Measurements from ENCODE around the gene S1PR1. TPM values are rescaled to one million over a fixed set of nuclear protein-coding genes. Genes with fewer than 3 reads are reported as not detected.
"Not testable (repeated sequence)": the region's sequence is repeated elsewhere in the genome, so short reads cannot be mapped to it uniquely, and the experiment has no call there.

Gene S1PR1
- total RNA-seq, 1 donor from 2014 or later: 23.5 TPM

- Mint-ChIP-seq H3K36me3 (no peaks in the 10 kb centered on the region), H3K27ac (peak overlapping the region; percentile 41), H3K4me1 (peaks cover 18% of the 10 kb centered on the region), H3K4me3 (no peak overlapping the region), H3K27me3 (ENCODE audit: low read depth) (no peaks in the 10 kb centered on the region), H3K9me3 (peaks cover 3% of the 10 kb centered on the region)
- no peak for DNase-seq (ENCODE audit: low spot score in 2 of 2, unreplicated experiment in 2 of 2)
- TF ChIP-seq CTCF (IDR thresholded peaks at IDR 0.05; ENCODE audit: unreplicated experiment): no peak
Observed at GRCh38 chr1:101215363-101216011, 21.3 kb upstream of the S1PR1 start.

- DNase-seq (ENCODE audit: low spot score in 2 of 2, unreplicated experiment in 2 of 2): no peak
- no peak overlapping the region for H3K4me3 Mint-ChIP-seq
- peak overlapping the region; percentile 70 for H3K27ac Mint-ChIP-seq
- H3K9me3 Mint-ChIP-seq: peaks cover 3% of the 10 kb centered on the region
- H3K27me3 Mint-ChIP-seq (ENCODE audit: low read depth): no peaks in the 10 kb centered on the region
- no peaks in the 10 kb centered on the region for H3K36me3 Mint-ChIP-seq
- no peak for TF ChIP-seq CTCF (IDR thresholded peaks at IDR 0.05; ENCODE audit: unreplicated experiment)
- peaks cover 18% of the 10 kb centered on the region for H3K4me1 Mint-ChIP-seq
Observed at GRCh38 chr1:101216623-101217022, 20.2 kb upstream of the S1PR1 start.

- H3K36me3 Mint-ChIP-seq: no peaks in the 10 kb centered on the region
- peak overlapping the region; percentile 70 for H3K27ac Mint-ChIP-seq
- H3K9me3 Mint-ChIP-seq: peaks cover 3% of the 10 kb centered on the region
- H3K4me3 Mint-ChIP-seq: no peak overlapping the region
- TF ChIP-seq CTCF (IDR thresholded peaks at IDR 0.05; ENCODE audit: unreplicated experiment): no peak
- H3K27me3 Mint-ChIP-seq (ENCODE audit: low read depth): no peaks in the 10 kb centered on the region
- peaks cover 18% of the 10 kb centered on the region for H3K4me1 Mint-ChIP-seq
- no peak for DNase-seq (ENCODE audit: low spot score in 2 of 2, unreplicated experiment in 2 of 2)
Observed at GRCh38 chr1:101217148-101217547, 19.7 kb upstream of the S1PR1 start.

- H3K4me1 Mint-ChIP-seq: peaks cover 19% of the 10 kb centered on the region
- not testable (repeated sequence) for H3K36me3 Mint-ChIP-seq; H3K4me3 Mint-ChIP-seq; DNase-seq (ENCODE audit: low spot score in 2 of 2, unreplicated experiment in 2 of 2); H3K27ac Mint-ChIP-seq; H3K27me3 Mint-ChIP-seq (ENCODE audit: low read depth); H3K9me3 Mint-ChIP-seq
Observed at GRCh38 chr1:101218968-101219367, 17.9 kb upstream of the S1PR1 start.

- Mint-ChIP-seq H3K9me3 (no peaks in the 10 kb centered on the region), H3K4me3 (no peak overlapping the region), H3K27me3 (ENCODE audit: low read depth) (no peaks in the 10 kb centered on the region), H3K36me3 (no peaks in the 10 kb centered on the region), H3K4me1 (peaks cover 19% of the 10 kb centered on the region), H3K27ac (no peak overlapping the region)
- DNase-seq (ENCODE audit: low spot score in 2 of 2, unreplicated experiment in 2 of 2): no peak
- no peak for TF ChIP-seq CTCF (IDR thresholded peaks at IDR 0.05; ENCODE audit: unreplicated experiment)
Observed at GRCh38 chr1:101219924-101220870, 16.6 kb upstream of the S1PR1 start.

- Mint-ChIP-seq H3K36me3 (no peaks in the 10 kb centered on the region), H3K27me3 (ENCODE audit: low read depth) (no peaks in the 10 kb centered on the region), H3K4me3 (no peak overlapping the region), H3K4me1 (peaks cover 16% of the 10 kb centered on the region), H3K27ac (no peak overlapping the region), H3K9me3 (no peaks in the 10 kb centered on the region)
- no peak for DNase-seq (ENCODE audit: low spot score in 2 of 2, unreplicated experiment in 2 of 2)
- TF ChIP-seq CTCF (IDR thresholded peaks at IDR 0.05; ENCODE audit: unreplicated experiment): no peak
Observed at GRCh38 chr1:101220906-101221305, 15.9 kb upstream of the S1PR1 start.
